ENCODE results near the gene DAB1.

The DAB1 gene

GRCh38 chr1:57249511-57249910 is 174.3 kb downstream of the DAB1 start:
- Histone ChIP-seq H3F3A (ENCODE audit: control insufficient read depth, insufficient read depth) (no peaks in the 10 kb centered on the region), H3K9me2 (replicated peaks; ENCODE audit: control insufficient read depth, low read length) (no peaks in the 10 kb centered on the region), H3K27me3 (ENCODE audit: control insufficient read depth, low read length) (no peaks in the 10 kb centered on the region), H3K36me3 (ENCODE audit: control insufficient read depth, low read length) (no peaks in the 10 kb centered on the region), H4K20me1 (ENCODE audit: control insufficient read depth, insufficient read depth, low read depth, low read length) (no peaks in the 10 kb centered on the region), H3K4me1 (ENCODE audit: control insufficient read depth, low read length) (no peaks in the 10 kb centered on the region), H3K27ac (ENCODE audit: low read depth, low read length) (no peak overlapping the region), H3K4me2 (ENCODE audit: low read length) (no peak overlapping the region), H3K9me3 (ENCODE audit: control insufficient read depth, insufficient read depth, low read length) (peaks cover 5% of the 10 kb centered on the region; the same call in 1 of the 2 replicates), H3K4me3 (ENCODE audit: low read length) (no peak overlapping the region), H3K79me2 (ENCODE audit: control insufficient read depth, low read length) (no peaks in the 10 kb centered on the region)
- TF ChIP-seq, protein P1, sequence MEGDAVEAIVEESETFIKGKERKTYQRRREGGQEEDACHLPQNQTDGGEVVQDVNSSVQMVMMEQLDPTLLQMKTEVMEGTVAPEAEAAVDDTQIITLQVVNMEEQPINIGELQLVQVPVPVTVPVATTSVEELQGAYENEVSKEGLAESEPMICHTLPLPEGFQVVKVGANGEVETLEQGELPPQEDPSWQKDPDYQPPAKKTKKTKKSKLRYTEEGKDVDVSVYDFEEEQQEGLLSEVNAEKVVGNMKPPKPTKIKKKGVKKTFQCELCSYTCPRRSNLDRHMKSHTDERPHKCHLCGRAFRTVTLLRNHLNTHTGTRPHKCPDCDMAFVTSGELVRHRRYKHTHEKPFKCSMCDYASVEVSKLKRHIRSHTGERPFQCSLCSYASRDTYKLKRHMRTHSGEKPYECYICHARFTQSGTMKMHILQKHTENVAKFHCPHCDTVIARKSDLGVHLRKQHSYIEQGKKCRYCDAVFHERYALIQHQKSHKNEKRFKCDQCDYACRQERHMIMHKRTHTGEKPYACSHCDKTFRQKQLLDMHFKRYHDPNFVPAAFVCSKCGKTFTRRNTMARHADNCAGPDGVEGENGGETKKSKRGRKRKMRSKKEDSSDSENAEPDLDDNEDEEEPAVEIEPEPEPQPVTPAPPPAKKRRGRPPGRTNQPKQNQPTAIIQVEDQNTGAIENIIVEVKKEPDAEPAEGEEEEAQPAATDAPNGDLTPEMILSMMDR (IDR thresholded peaks at IDR 0.05; ENCODE audit: low read depth, low read length, poor library complexity, severe bottlenecking): no peak
- no peak for TF ChIP-seq EZH2phosphoT487 (IDR thresholded peaks at IDR 0.05; ENCODE audit: borderline replicate concordance, low read length)

DNA sequence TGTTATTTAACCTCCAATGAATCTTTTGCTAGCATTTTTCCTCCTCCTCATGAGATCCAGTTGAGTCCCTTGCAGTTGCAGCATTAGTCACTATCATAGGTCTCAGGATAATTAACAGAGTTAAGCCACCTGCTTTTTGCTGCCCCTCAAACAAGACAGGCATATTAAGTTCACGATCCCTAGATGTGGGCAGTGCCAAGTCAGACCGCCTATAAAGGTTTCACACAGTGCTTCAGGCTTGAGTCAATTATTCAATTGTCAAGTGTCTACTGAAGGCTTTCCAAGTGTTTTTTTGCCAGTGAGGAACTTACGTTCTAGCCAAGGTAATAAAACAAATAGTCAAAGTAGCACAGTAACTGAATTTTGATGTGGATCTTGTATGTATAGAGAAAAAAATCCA is 175.0 kb downstream of the DAB1 start:
- H3K27ac ChIP-seq (ENCODE audit: low read depth, low read length): no peak overlapping the region
- TF ChIP-seq, protein P1 (IDR thresholded peaks at IDR 0.05; ENCODE audit: low read depth, low read length, poor library complexity, severe bottlenecking): no peak
- TF ChIP-seq EZH2phosphoT487 (IDR thresholded peaks at IDR 0.05; ENCODE audit: borderline replicate concordance, low read length): no peak
- H3K4me3 ChIP-seq (ENCODE audit: low read length): no peak overlapping the region
- no peak overlapping the region for H3K4me2 ChIP-seq (ENCODE audit: low read length)
- peaks cover 5% of the 10 kb centered on the region; the same call in 1 of the 2 replicates for H3K9me3 ChIP-seq (ENCODE audit: control insufficient read depth, insufficient read depth, low read length)
- H4K20me1 ChIP-seq (ENCODE audit: control insufficient read depth, insufficient read depth, low read depth, low read length): no peaks in the 10 kb centered on the region
- H3K4me1 ChIP-seq (ENCODE audit: control insufficient read depth, low read length): no peaks in the 10 kb centered on the region
- H3K79me2 ChIP-seq (ENCODE audit: control insufficient read depth, low read length): no peaks in the 10 kb centered on the region
- H3K36me3 ChIP-seq (ENCODE audit: control insufficient read depth, low read length): no peaks in the 10 kb centered on the region
- H3F3A ChIP-seq (ENCODE audit: control insufficient read depth, insufficient read depth): no peaks in the 10 kb centered on the region
- no peaks in the 10 kb centered on the region for H3K27me3 ChIP-seq (ENCODE audit: control insufficient read depth, low read length)
- no peaks in the 10 kb centered on the region for H3K9me2 ChIP-seq (replicated peaks; ENCODE audit: control insufficient read depth, low read length)

- no peaks in the 10 kb centered on the region for H3K9me2 ChIP-seq (replicated peaks; ENCODE audit: control insufficient read depth, low read length)
- no peaks in the 10 kb centered on the region for H3K36me3 ChIP-seq (ENCODE audit: control insufficient read depth, low read length)
- no peaks in the 10 kb centered on the region for H3K4me1 ChIP-seq (ENCODE audit: control insufficient read depth, low read length)
- no peak overlapping the region for H3K27ac ChIP-seq (ENCODE audit: low read depth, low read length)
- H3K27me3 ChIP-seq (ENCODE audit: control insufficient read depth, low read length): no peaks in the 10 kb centered on the region
- H3K4me3 ChIP-seq (ENCODE audit: low read length): no peak overlapping the region
- no peaks in the 10 kb centered on the region for H4K20me1 ChIP-seq (ENCODE audit: control insufficient read depth, insufficient read depth, low read depth, low read length)
- H3K4me2 ChIP-seq (ENCODE audit: low read length): no peak overlapping the region
- TF ChIP-seq, protein P1 (IDR thresholded peaks at IDR 0.05; ENCODE audit: low read depth, low read length, poor library complexity, severe bottlenecking): no peak
- TF ChIP-seq EZH2phosphoT487 (IDR thresholded peaks at IDR 0.05; ENCODE audit: borderline replicate concordance, low read length): no peak
- no peaks in the 10 kb centered on the region for H3K79me2 ChIP-seq (ENCODE audit: control insufficient read depth, low read length)
- H3F3A ChIP-seq (ENCODE audit: control insufficient read depth, insufficient read depth): no peaks in the 10 kb centered on the region
- H3K9me3 ChIP-seq (ENCODE audit: control insufficient read depth, insufficient read depth, low read length): no peaks in the 10 kb centered on the region
Measured at GRCh38 chr1:57238233-57238781, 185.6 kb downstream of the DAB1 start.

All from DOHH2 (cell line).